Ishikawa (cell line): ENCODE results near the gene NTF3.

Source experiments
- CEBPB ChIP-seq: IDR thresholded peaks from 2 replicates; pipeline ENCODE4 v1.6.1; 2012
- CREB1 ChIP-seq: IDR thresholded peaks from 2 replicates; pipeline ENCODE4 v1.6.1; 2012; ENCODE audit warnings: low read depth
- EGR1 ChIP-seq: IDR thresholded peaks from 2 replicates; pipeline ENCODE4 v1.6.1; 2012
- EP300 ChIP-seq: IDR thresholded peaks from 2 replicates; pipeline ENCODE4 v1.6.1; 2012; ENCODE audit warnings: borderline replicate concordance
- FOXM1 ChIP-seq: IDR thresholded peaks from 2 replicates; pipeline ENCODE4 v1.6.1; 2012; ENCODE audit warnings: low read depth, borderline replicate concordance
- MAX ChIP-seq: IDR thresholded peaks from 2 replicates; pipeline ENCODE4 v1.6.1; 2012
- NFIC ChIP-seq: IDR thresholded peaks from 2 replicates; pipeline ENCODE4 v1.6.1; 2012
- RAD21 ChIP-seq: IDR thresholded peaks from 2 replicates; pipeline ENCODE4 v1.6.1; 2012; ENCODE audit warnings: low read depth
- REST ChIP-seq: IDR thresholded peaks from 2 replicates; pipeline ENCODE4 v1.6.1; 2012; ENCODE audit warnings: low read depth, mild to moderate bottlenecking
- TAF1 ChIP-seq: IDR thresholded peaks from 2 replicates; pipeline ENCODE4 v1.6.1; 2012; ENCODE audit warnings: low read depth, mild to moderate bottlenecking
- TCF12 ChIP-seq: IDR thresholded peaks from 2 replicates; pipeline ENCODE4 v1.6.1; 2012; ENCODE audit warnings: low read depth
- TEAD4 ChIP-seq: IDR thresholded peaks from 2 replicates; pipeline ENCODE4 v1.6.1; 2012
- USF1 ChIP-seq: IDR thresholded peaks from 2 replicates; pipeline ENCODE4 v1.6.1; 2012
- YY1 ChIP-seq: IDR thresholded peaks from 2 replicates; pipeline ENCODE4 v1.6.1; 2012; ENCODE audit warnings: low read depth
- ZBTB7A ChIP-seq: IDR thresholded peaks from 2 replicates; pipeline ENCODE4 v1.6.1; 2012; ENCODE audit warnings: low read depth

Gene NTF3

GRCh38 chr12:5433081-5433844 is 1.4 kb downstream of the NTF3 start:
- TF ChIP-seq MAX (no peak), NFIC (no peak), EGR1 (no peak), FOXM1 (no peak), USF1 (no peak), ZBTB7A (no peak), RAD21 (no peak), TEAD4 (no peak), TCF12 (no peak), EP300 (no peak), CEBPB (no peak), REST (no peak), TAF1 (no peak), CREB1 (no peak), YY1 (no peak)

- TF ChIP-seq EGR1 (no peak), REST (no peak), TAF1 (no peak), ZBTB7A (no peak), TEAD4 (no peak), TCF12 (no peak), MAX (no peak), RAD21 (no peak), CREB1 (no peak), YY1 (no peak), FOXM1 (no peak), NFIC (no peak), USF1 (no peak), EP300 (no peak)
Measured at GRCh38 chr12:5433845-5434646, 2.1 kb downstream of the NTF3 start.

GRCh38 chr12:5434647-5435560 is 3.0 kb downstream of the NTF3 start:
- TF ChIP-seq CREB1 (no peak), FOXM1 (no peak), EGR1 (no peak), YY1 (no peak), REST (no peak), ZBTB7A (no peak), TAF1 (no peak), EP300 (no peak), RAD21 (no peak), NFIC (no peak), CEBPB (no peak), MAX (no peak), TCF12 (no peak), TEAD4 (no peak), USF1 (no peak)
